ENCODE results near the gene IL23R.

IL23R gene

GRCh38 chr1:67211589-67212563 lies 45.6 kb downstream of the IL23R start:
- Histone ChIP-seq H3K9ac (ENCODE audit: insufficient read length) (no peak overlapping the region), H3K4me3 (no peak overlapping the region), H3K27ac (no peak overlapping the region), H3K9me3 (ENCODE audit: low read depth, low read length) (no peaks in the 10 kb centered on the region), H3K36me3 (ENCODE audit: insufficient read depth, low read length) (no peaks in the 10 kb centered on the region)
- DNase-seq (ENCODE audit: low read depth, low spot score) = no peak
- no peak for TF ChIP-seq EZH2 (IDR thresholded peaks at IDR 0.05)
- no peak for TF ChIP-seq POLR2AphosphoS5 (IDR thresholded peaks at IDR 0.05; ENCODE audit: borderline replicate concordance, low read depth, low read length)
- no peak for TF ChIP-seq FOXP2 (optimal IDR thresholded peaks at IDR 0.05; ENCODE audit: control extremely low read depth, extremely low read length, insufficient read depth)

- H3K9me3 ChIP-seq (ENCODE audit: low read depth, low read length) = no peaks in the 10 kb centered on the region
- no peak overlapping the region for H3K27ac ChIP-seq
- no peak overlapping the region for H3K9ac ChIP-seq (ENCODE audit: insufficient read length)
- no peak overlapping the region for H3K4me3 ChIP-seq
- TF ChIP-seq FOXP2 (optimal IDR thresholded peaks at IDR 0.05; ENCODE audit: control extremely low read depth, extremely low read length, insufficient read depth) (no peak), EZH2 (IDR thresholded peaks at IDR 0.05) (no peak), POLR2AphosphoS5 (IDR thresholded peaks at IDR 0.05; ENCODE audit: borderline replicate concordance, low read depth, low read length) (no peak)
- DNase-seq (ENCODE audit: low read depth, low spot score) = no peak
- no peaks in the 10 kb centered on the region for H3K36me3 ChIP-seq (ENCODE audit: insufficient read depth, low read length)
Observed at GRCh38 chr1:67213164-67213563, 46.9 kb downstream of the IL23R start.

GRCh38 chr1:67213948-67214347 lies 47.7 kb downstream of the IL23R start:
- TF ChIP-seq EZH2 (IDR thresholded peaks at IDR 0.05) (no peak), POLR2AphosphoS5 (IDR thresholded peaks at IDR 0.05; ENCODE audit: borderline replicate concordance, low read depth, low read length) (no peak), FOXP2 (optimal IDR thresholded peaks at IDR 0.05; ENCODE audit: control extremely low read depth, extremely low read length, insufficient read depth) (no peak)
- Histone ChIP-seq H3K9me3 (ENCODE audit: low read depth, low read length) (no peaks in the 10 kb centered on the region), H3K27ac (no peak overlapping the region), H3K4me3 (no peak overlapping the region), H3K36me3 (ENCODE audit: insufficient read depth, low read length) (no peaks in the 10 kb centered on the region), H3K9ac (ENCODE audit: insufficient read length) (no peak overlapping the region)
- DNase-seq (ENCODE audit: low read depth, low spot score) = no peak

- H3K36me3 ChIP-seq (ENCODE audit: insufficient read depth, low read length) = no peaks in the 10 kb centered on the region
- H3K4me3 ChIP-seq = no peak overlapping the region
- no peak for DNase-seq (ENCODE audit: low read depth, low spot score)
- H3K9me3 ChIP-seq (ENCODE audit: low read depth, low read length) = no peaks in the 10 kb centered on the region
- TF ChIP-seq EZH2 (IDR thresholded peaks at IDR 0.05) (no peak), FOXP2 (optimal IDR thresholded peaks at IDR 0.05; ENCODE audit: control extremely low read depth, extremely low read length, insufficient read depth) (no peak), POLR2AphosphoS5 (IDR thresholded peaks at IDR 0.05; ENCODE audit: borderline replicate concordance, low read depth, low read length) (no peak)
- H3K9ac ChIP-seq (ENCODE audit: insufficient read length) = no peak overlapping the region
- no peak overlapping the region for H3K27ac ChIP-seq
Observed at GRCh38 chr1:67214420-67215174, 48.3 kb downstream of the IL23R start.

- TF ChIP-seq FOXP2 (optimal IDR thresholded peaks at IDR 0.05; ENCODE audit: control extremely low read depth, extremely low read length, insufficient read depth) (no peak), EZH2 (IDR thresholded peaks at IDR 0.05) (no peak), POLR2AphosphoS5 (IDR thresholded peaks at IDR 0.05; ENCODE audit: borderline replicate concordance, low read depth, low read length) (no peak)
- DNase-seq (ENCODE audit: low read depth, low spot score) = no peak
- H3K4me3 ChIP-seq = no peak overlapping the region
- no peak overlapping the region for H3K9ac ChIP-seq (ENCODE audit: insufficient read length)
- H3K27ac ChIP-seq = no peak overlapping the region
- H3K9me3 ChIP-seq (ENCODE audit: low read depth, low read length) = no peaks in the 10 kb centered on the region
- H3K36me3 ChIP-seq (ENCODE audit: insufficient read depth, low read length) = no peaks in the 10 kb centered on the region
Observed at GRCh38 chr1:67216401-67216800, 50.1 kb downstream of the IL23R start.

GRCh38 chr1:67217417-67217816 lies 51.2 kb downstream of the IL23R start:
- Histone ChIP-seq H3K36me3 (ENCODE audit: insufficient read depth, low read length) (no peaks in the 10 kb centered on the region), H3K27ac (no peak overlapping the region), H3K9ac (ENCODE audit: insufficient read length) (no peak overlapping the region), H3K9me3 (ENCODE audit: low read depth, low read length) (no peaks in the 10 kb centered on the region), H3K4me3 (no peak overlapping the region)
- DNase-seq (ENCODE audit: low read depth, low spot score) = no peak
- no peak for TF ChIP-seq POLR2AphosphoS5 (IDR thresholded peaks at IDR 0.05; ENCODE audit: borderline replicate concordance, low read depth, low read length)
- TF ChIP-seq FOXP2 (optimal IDR thresholded peaks at IDR 0.05; ENCODE audit: control extremely low read depth, extremely low read length, insufficient read depth) = no peak
- no peak for TF ChIP-seq EZH2 (IDR thresholded peaks at IDR 0.05)

GRCh38 chr1:67217938-67218337 lies 51.7 kb downstream of the IL23R start:
- no peak overlapping the region for H3K27ac ChIP-seq
- no peak overlapping the region for H3K4me3 ChIP-seq
- no peaks in the 10 kb centered on the region for H3K36me3 ChIP-seq (ENCODE audit: insufficient read depth, low read length)
- TF ChIP-seq EZH2 (IDR thresholded peaks at IDR 0.05) = no peak
- TF ChIP-seq FOXP2 (optimal IDR thresholded peaks at IDR 0.05; ENCODE audit: control extremely low read depth, extremely low read length, insufficient read depth) = no peak
- TF ChIP-seq POLR2AphosphoS5 (IDR thresholded peaks at IDR 0.05; ENCODE audit: borderline replicate concordance, low read depth, low read length) = no peak
- no peaks in the 10 kb centered on the region for H3K9me3 ChIP-seq (ENCODE audit: low read depth, low read length)
- H3K9ac ChIP-seq (ENCODE audit: insufficient read length) = no peak overlapping the region
- no peak for DNase-seq (ENCODE audit: low read depth, low spot score)

- Histone ChIP-seq H3K4me3 (no peak overlapping the region), H3K9me3 (ENCODE audit: low read depth, low read length) (no peaks in the 10 kb centered on the region), H3K9ac (ENCODE audit: insufficient read length) (no peak overlapping the region), H3K27ac (no peak overlapping the region), H3K36me3 (ENCODE audit: insufficient read depth, low read length) (no peaks in the 10 kb centered on the region)
- DNase-seq (ENCODE audit: low read depth, low spot score) = no peak
- TF ChIP-seq FOXP2 (optimal IDR thresholded peaks at IDR 0.05; ENCODE audit: control extremely low read depth, extremely low read length, insufficient read depth) (no peak), EZH2 (IDR thresholded peaks at IDR 0.05) (no peak), POLR2AphosphoS5 (IDR thresholded peaks at IDR 0.05; ENCODE audit: borderline replicate concordance, low read depth, low read length) (no peak)
Observed at GRCh38 chr1:67224856-67225255, 58.6 kb downstream of the IL23R start.
